GM21528 (cell line): Measurements from ENCODE around the gene SNRK.
"Not testable (repeated sequence)": the region's sequence is repeated elsewhere in the genome, so short reads cannot be mapped to it uniquely, and the experiment has no call there.

Experiments
- ATAC-seq: cut with Tn5 transposase; IDR thresholded peaks from one replicate; pipeline ENCODE4 v1.9.1; 2021; ENCODE audit warnings: mild to moderate bottlenecking, moderate library complexity; ENCODE audit not compliant: unreplicated experiment, low FRiP score

SNRK gene

DNA sequence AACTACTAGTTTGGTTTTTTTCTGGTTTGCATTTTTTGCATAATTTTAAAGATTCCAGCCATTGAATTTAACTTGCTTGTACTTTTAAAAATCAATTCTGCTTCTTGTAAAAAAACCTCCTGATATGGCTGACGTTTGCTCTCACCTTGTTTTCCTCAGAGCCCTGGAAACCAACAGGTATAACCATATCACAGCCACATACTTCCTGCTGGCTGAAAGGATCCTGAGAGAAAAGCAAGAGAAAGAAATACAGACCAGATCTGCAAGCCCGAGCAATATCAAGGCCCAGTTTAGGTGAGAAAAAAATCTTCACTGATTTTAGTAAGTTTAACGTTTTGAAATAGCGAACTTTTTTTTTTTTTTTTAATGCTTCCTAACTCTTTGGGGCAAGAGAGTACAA, 56.8 kb downstream of the SNRK start:
- ATAC-seq, result no peak

DNA sequence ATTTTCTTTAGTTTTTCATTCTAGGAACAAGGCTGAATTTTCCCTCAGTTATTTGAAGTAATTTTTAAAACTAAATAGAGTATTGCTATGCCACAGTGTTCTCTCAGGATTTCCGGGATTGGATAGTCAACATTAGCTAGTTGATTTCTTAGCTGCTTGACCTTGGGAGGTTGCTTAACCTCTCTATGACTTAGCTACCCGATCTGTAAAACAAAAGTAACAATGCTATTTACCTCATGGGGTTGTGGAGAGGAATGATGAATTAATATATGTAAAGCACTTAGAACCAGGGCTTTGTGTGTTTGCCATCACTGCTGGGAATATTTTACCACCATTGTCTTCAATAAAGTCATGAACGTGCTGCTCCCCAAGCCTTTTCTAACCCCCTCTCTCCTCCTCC, 57.5 kb downstream of the SNRK start:
- no peak for ATAC-seq

DNA sequence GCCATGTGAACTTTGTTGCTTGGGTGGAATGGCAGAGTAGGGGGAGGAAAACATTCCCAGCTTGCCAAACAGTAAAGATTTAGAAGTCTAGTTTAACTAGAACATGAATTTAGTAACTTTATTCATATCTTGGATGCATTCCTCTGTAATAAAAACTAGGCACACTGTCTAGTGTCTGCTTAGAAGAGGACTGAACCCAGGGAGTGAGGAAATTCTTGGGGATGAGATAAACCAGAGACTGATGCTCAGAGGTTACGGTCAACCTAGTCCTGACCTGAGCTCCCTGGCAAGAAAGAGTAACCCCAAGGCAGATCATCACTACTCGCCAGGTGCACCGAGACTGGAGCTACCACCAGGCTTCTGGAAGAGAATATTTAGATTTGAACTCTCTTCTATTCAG, 58.2 kb downstream of the SNRK start:
- ATAC-seq, result no peak

DNA sequence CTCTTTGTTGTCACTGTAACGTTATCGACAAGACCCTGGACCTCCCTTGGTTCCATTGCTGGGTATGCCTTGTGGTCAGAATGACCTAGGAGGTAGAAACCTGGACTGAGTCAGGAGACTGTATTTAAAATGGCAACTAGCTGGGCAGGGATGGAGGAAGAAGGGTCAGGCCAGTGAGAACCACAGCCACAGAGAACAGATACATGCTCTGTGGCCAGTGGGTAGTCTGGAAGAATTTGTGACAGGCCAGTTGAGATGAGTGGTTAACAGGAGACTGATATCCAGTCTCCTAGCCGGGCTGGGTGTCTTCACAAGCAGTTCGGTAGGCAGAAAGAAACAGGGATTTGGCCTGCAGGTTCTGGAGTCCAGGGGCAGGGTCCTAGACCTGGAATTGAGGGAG, 58.9 kb downstream of the SNRK start:
- no peak for ATAC-seq

DNA sequence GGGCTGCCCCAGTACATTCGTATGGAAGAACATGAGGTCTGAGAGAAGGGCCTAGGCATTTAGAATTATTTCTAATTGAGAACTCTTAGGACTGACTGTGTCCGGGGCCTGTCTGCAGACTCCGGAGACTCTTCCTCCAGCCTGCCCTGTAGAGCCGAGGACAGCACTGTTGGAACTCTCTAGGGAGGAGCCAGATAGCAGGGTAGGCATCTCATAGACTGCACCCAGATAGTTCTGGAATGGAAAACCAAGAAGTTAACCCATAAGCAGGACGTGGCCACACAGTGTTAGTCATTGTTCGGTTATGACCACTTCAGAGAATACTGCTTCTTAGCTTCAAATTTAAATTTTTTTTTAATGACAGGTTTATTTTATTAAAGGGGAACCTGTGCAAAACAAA, 59.5 kb downstream of the SNRK start:
- no peak for ATAC-seq

DNA sequence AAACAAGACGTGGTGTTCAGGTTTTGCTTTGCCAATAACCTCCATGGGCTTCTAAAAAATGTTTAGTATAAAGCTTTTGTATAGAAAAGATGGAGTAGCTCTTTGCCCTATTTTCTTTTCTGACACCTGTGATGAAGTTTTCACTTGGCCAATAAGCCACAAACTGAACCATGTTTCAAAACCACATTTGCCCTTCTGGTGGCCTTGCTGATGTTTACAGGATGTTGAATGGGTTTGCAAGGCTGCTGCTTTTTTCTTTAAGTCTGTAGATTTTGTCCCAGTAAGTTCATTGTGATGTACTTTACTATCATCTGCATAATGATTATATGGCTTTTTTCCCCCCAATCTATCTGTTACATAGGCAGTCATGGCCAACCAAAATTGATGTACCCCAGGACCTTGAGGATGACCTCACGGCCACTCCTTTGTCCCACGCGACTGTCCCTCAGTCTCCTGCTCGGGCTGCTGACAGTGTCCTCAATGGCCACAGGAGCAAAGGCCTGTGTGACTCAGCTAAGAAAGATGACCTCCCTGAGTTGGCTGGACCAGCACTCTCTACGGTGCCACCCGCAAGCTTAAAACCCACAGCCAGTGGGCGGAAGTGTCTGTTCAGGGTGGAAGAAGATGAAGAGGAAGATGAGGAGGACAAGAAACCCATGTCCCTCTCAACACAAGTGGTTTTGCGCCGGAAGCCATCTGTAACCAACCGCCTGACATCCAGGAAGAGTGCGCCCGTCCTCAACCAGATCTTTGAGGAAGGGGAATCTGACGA, 60.8 kb downstream of the SNRK start:
- ATAC-seq, result no peak

DNA sequence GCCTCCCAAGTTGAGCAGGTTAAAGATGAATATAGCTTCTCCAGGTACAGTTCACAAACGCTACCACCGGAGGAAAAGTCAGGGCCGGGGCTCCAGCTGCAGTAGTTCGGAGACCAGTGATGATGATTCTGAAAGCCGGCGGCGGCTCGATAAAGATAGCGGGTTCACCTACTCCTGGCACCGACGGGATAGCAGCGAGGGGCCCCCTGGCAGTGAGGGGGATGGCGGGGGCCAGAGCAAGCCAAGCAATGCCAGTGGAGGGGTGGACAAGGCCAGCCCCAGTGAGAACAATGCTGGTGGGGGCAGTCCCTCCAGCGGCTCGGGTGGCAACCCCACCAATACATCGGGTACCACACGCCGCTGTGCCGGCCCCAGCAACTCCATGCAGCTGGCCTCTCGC, 61.4 kb downstream of the SNRK start:
- no peak for ATAC-seq

DNA sequence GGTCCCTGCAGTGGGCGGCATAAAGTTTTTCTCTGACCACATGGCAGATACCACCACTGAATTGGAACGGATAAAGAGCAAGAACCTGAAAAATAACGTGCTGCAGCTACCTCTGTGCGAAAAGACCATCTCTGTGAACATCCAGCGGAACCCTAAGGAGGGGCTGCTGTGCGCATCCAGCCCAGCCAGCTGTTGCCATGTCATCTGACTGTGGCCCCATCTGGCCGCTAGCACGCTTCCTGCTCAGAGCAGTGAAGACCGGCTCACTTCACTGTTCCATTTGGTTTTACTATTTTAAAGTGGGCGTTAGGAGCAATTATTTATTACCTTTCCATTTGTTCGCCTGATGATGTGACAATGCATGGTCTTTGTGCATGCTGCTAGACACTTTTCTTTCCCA, 62.0 kb downstream of the SNRK start:
- no peak for ATAC-seq

DNA sequence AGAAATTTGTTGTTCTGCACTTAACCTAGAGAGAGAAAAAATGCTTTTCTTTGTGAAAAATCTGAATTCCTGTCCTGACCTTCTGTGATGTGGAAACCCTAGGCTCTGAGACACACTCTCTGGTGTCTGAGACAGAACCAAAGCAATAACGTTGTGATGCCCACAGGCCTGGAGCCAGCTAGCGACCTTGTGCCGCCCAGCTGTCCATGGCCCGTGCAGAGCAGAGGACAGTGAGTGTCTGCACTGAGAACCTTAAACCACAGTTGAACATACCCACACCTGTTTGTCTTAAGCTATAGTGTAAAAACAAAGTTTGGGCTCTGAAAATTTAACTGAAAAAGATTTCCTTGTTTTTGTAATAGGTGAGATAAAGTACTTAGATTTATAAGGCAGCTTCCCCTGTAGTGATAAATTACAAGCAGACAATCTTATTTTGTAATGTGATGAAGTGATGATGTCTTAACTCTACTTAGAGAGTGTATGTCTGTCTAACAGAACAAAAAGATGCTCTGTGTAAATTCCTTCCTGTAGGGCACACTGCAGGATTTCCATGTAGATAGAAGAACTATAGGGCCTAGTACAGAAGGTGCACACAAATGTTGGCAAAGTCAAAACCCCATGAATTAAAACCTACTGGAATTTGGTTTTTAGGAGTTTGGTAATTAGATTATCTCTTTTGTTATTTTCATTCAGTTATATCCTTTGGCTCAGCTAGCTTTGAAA, 62.7 kb downstream of the SNRK start:
- no peak for ATAC-seq

DNA sequence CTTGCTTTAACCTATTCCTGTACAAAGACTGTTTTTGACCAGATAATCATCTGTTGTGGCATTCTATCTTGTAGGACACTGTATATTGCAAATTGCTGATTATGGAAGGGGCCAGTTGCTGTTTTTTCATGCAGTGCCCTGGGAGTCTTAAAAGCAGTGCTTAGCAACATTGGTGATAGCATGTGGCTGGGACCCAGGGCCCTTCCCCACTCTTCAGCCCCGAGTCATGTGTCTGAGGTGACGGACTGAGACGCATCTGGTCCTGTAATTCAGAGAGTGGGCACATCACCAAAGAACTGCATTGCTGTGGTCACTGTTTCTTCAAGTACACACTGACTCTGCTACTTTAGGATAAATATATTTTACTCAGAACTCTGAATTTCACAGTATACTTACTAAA, 63.4 kb downstream of the SNRK start:
- ATAC-seq, result no peak

DNA sequence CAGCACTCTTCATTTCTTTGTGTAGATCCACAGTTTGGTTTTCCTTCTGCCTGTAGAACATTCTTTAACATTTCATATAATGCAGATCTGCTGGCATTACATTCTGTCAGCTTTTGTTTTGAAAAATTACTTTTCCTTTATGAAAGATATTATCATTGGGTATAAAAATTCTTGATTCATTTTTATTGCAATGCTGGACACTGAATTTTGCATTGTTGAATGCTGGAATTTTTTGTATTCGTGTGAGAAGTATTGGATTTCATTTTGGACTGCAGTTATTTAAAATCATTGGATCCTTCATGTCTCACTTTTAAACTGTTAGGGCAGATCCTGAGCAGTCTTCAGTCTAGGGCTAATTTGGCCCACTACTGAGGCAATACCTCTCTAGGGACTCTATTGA, 67.1 kb downstream of the SNRK start:
- no peak for ATAC-seq

DNA sequence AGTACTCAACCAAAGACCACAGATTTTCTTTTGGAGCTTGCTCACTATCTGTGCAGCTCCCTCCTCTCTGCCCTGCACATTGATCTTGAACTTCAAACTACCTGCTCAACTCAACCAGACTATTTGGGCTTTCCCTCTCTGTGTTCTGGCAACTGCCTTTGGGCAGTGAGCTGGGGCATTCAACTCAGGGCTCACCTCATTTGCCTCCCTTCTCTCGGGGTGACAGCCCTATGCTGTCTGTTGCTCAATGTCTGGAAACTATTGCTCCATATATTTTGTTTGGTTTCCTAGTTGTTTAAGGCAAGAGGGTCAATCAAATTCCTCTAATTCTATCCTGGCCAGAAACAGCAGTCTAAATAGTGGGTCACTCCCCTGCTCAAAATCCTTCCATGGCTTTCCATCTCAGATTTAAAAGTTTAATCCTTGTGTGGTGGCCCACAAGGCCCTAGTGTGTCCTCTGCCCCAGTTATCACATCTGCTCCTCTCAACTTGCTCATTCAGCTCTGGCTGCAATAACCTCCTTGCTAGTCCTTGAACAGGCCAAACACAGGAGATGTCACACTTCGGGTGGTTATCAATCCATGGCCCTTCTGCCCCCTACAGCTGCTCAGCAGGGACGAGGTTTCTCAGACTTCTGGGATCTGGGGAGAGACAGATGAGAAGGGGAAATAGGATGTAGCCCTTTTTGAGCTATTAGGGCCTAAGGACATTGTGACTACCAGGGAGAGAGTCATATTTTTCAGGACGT, 67.8 kb downstream of the SNRK start:
- ATAC-seq, result no peak

DNA sequence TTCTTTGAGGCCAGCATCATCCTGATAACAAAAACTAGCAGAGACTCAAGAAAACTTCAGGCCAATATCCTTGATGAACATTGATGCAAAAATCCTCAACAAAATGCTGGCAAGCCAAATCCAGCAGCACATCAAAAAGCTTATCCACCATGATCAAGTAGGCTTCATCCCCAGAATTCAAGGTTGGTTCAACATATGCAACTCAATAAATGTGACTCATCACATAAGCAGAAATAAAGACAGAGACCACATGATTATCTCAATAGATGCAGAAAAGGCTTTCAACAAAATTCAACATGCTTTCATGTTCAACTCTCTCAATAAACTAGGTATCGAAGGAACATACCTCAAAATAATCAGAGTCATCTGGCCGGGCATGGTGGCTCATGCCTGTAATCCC, 69.7 kb downstream of the SNRK start:
- not testable (repeated sequence) for ATAC-seq

DNA sequence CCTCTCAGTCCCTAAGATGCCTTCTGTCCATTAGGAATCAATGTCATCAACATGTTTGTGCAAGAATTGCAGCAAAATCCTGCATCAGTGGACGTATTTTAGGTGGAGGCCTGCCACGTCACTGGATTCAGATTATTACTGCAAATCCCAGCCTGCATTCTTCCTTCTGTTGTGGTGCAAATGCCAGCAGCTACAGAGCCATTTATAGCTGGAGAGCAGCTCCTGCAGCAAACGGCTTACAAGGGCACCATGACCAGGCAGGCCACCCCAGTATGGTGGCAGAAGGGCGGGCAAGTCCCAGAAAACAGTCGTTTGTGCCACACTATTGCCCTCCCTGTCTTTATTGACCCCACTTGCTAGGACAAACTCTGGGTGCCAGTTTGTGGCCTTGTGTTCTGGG, 74.7 kb downstream of the SNRK start:
- no peak for ATAC-seq

DNA sequence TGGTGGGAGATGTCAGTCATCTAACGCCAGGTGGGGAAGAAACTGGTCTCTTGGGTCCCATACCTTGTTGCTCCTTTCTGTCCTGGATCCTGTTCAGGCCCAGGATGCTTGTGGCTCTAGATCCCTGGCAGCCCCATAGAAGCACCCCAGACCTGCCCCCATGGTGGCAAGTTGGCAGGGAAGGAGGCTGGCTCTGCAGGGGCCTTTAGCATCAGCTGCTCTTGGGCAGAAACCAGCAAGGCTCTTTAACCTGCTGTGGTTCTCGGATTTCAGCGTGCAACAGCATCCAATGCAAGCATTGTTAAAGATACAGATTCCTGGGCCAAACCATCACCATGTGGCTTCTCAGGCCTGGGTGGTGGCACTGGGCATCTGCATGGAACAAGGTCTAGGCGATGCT, 75.8 kb downstream of the SNRK start:
- no peak for ATAC-seq

DNA sequence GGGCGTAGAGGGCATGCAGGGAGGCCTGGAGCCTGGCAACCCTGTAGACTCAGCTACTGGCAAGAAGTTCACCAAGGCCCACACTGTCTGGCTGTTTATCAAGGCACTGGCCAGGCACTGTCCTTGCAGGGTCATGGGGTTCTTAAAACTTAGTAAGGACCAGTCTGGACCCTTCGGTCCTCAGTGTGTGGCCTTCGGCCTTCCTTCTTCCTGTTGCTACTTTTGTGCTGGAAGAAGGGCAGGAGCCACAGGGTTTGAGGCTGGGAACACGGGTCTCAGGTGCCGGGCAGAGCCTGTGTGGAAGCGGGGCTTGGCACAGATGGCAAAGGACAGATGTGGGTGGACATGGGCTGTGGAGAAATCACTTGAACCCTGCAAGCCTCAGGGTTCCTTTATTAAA, 76.6 kb downstream of the SNRK start:
- ATAC-seq, result no peak

DNA sequence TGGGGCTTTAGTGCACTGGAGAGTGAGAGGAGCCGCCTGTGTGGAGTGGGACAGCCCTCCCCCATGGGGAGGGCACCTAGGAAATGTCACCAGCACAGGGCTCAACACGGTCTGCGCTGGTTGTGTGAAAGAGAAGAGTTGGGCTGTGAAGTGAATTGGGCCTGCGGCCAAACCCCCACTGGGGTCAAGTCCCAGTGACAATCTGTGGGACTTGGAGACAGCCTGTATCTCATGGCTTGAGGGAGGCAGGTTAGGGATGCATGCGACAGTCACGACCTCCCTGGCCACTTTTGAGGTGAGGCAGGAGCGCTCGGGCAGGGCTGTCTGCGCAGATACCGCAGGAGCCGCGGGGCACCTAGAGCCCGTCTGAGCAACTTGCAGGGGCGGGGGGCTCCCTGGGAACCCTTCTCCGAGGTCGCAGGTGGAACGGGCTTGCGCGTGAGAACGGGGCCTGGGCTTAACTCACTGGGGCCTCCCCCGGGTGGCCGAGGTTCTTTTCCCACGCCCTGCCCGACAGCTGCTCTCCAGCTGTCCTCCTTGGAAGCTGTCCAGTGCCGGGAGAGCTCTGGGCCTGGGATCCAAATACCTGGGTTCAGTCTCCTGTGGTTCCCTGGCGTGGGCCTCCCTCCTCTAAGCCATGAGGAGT, 77.4 kb downstream of the SNRK start:
- ATAC-seq, result no peak

DNA sequence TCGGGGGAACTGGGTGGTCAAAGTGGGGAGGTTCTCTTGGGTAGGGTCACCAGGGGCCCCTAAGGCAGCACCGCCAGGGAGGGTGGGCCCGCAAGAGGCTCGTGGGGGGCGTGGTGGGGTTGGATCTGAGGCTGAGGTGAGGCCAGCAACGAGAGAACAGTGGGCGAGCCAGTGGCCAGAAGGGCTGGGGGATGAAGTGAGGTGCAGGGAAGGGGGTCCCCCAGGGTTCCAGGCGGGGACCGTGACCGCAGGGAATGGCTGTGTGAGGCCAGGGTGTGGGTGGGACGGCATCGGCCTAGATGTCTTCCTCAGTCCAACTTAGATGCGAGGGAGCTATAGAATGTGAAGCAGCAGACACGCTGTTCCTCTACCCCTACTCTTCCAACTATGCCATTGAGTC, 78.2 kb downstream of the SNRK start:
- ATAC-seq, result no peak

DNA sequence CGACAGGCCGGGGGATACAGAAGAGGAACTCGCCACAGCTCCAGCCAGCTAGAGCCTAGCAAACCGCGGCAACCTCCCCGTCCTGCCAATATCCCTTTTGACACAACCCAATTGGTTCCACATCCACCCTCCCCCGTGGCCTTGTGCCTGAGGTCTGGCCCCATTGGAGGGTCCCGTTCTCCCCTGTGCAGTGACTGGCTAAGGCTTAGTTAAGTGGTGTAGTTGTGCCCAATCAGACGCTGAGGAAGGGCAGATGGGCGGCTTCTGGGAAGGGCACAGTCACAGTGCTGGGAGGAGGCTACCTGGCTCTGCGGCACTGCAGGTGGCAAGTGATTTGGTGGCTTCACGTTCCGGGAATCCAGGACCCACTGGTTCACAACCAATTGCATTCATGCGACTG, 78.6 kb downstream of the SNRK start:
- no peak for ATAC-seq

DNA sequence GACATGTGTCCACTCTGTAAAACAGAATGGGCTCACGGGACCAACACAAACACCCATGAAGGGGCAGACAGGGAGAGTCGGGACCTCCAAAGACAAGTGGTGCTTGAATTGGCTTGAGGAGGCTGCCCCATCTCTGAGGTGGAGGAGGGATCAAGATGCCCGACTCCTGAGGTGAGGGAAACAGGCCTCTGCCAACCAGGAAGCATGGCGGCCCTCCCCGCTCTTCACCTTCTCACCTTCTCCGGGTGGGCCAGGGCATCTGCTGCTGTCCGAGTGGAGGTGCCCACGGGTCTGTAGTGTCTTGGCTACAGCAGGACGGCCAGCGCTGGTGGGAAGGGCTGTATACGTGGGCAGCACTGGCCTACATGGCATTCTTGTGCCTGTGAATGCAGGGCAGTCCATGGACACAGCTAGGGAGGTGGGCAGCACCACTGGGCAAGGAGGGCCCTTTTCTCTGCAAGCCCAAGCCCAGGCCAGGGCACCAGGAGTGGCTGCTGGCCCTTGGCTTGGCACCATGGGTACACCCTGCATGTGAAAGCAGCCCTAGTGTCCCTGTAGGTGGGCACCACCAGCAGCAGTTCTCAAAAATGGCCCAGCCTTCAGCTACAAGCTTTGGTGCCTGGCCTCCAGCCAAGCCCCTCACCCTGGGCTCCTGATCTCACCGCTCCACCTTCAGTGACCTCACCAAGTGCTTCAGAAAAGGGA, 79.4 kb downstream of the SNRK start:
- no peak for ATAC-seq

DNA sequence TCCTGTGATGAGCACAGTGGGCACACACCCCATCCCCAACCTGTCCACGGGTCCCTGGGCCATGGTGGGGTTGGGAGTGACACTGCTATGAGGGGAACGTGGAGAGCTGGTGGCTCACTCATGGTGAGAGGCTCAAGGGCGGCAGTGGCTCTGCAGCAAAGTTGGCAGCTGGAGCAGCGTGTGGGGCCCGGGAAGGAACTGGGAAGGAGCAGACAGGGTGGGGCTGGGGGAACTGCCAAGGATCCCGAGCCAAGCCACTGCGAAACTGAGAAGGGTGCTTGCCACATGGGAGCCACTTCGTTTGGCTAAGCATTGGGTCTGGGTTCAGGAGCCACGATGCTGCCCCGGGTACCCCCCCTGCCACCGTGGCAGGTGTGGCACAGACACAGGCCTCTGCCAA, 80.1 kb downstream of the SNRK start:
- ATAC-seq, result no peak
